Liver (tissue), 9 donors: Measurements from ENCODE around the gene BNC2. TPM values are rescaled to one million over a fixed set of nuclear protein-coding genes. Genes with fewer than 3 reads are reported as not detected.

Source experiments
- DNase-seq: peaks from one replicate; pipeline ENCODE4 v3.0.0-alpha.2; 2017; ENCODE audit warnings: low spot score
- H3K27ac ChIP-seq, 2 donors: one replicate each; pipeline ENCODE4 v1.7.0; 2013; ENCODE audit warnings: inconsistent platforms in 2 of 2, low read length in 2 of 2, control low read depth in 1 of 2, low read depth in 1 of 2, mild to moderate bottlenecking in 1 of 2
- H3K27me3 ChIP-seq, 4 donors: one replicate each; pipeline versions ENCODE4 v1.6.1 to v1.7.0; 2013; ENCODE audit warnings: low read length in 3 of 4, inconsistent platforms in 1 of 4, mild to moderate bottlenecking in 1 of 4, moderate library complexity in 1 of 4; ENCODE audit not compliant: control insufficient read depth in 4 of 4, insufficient read depth in 4 of 4
- H3K36me3 ChIP-seq, 4 donors: one replicate each; pipeline versions ENCODE4 v1.6.1 to v1.7.0; 2013; ENCODE audit warnings: low read length in 3 of 4, mild to moderate bottlenecking in 3 of 4, low read depth in 1 of 4, moderate library complexity in 1 of 4; ENCODE audit not compliant: control insufficient read depth in 4 of 4, insufficient read depth in 3 of 4
- H3K4me1 ChIP-seq, 4 donors: one replicate each; pipeline versions ENCODE4 v1.6.1 to v1.7.0; 2013; ENCODE audit warnings: low read length in 3 of 4, mild to moderate bottlenecking in 3 of 4, moderate library complexity in 1 of 4; ENCODE audit not compliant: control insufficient read depth in 4 of 4, insufficient read depth in 4 of 4
- H3K4me3 ChIP-seq, 3 donors: one replicate each; pipeline versions ENCODE4 v1.6.1 to v1.7.0; 2013; ENCODE audit warnings: low read length in 3 of 3, control low read depth in 1 of 3, low read depth in 1 of 3, mild to moderate bottlenecking in 1 of 3
- H3K9ac ChIP-seq, 2 donors: one replicate each; pipeline ENCODE4 v1.7.0; 2013; ENCODE audit warnings: low read length in 2 of 2, mild to moderate bottlenecking in 2 of 2, moderate library complexity in 2 of 2, control low read depth in 1 of 2, low read depth in 1 of 2
- H3K9me3 ChIP-seq, 4 donors: one replicate each; pipeline versions ENCODE4 v1.6.1 to v1.7.0; 2013; ENCODE audit warnings: low read length in 3 of 4; ENCODE audit not compliant: control insufficient read depth in 4 of 4
- ATF3 ChIP-seq: IDR thresholded peaks from 2 replicates; pipeline ENCODE4 v1.6.1; 2016; ENCODE audit warnings: antibody characterized with exemption
- CTCF ChIP-seq: fragments of 150-350 bp; IDR thresholded peaks from 2 replicates; pipeline ENCODE4 v1.5.1; 2017; ENCODE audit warnings: improper control_type of control experiment, low read depth, low read length; ENCODE audit not compliant: missing input control
- EGR1 ChIP-seq, 2 donors: IDR thresholded peaks; 2 replicates each; pipeline ENCODE4 v1.6.1; 2016 to 2018; ENCODE audit warnings: antibody characterized with exemption in 2 of 2, low read depth in 2 of 2
- FOXA1 ChIP-seq: IDR thresholded peaks from 2 replicates; pipeline ENCODE4 v1.6.1; 2016; ENCODE audit warnings: antibody characterized with exemption
- FOXA2 ChIP-seq: IDR thresholded peaks from 2 replicates; pipeline ENCODE4 v1.6.1; 2016; ENCODE audit warnings: antibody characterized with exemption
- GABPA ChIP-seq, 2 donors: IDR thresholded peaks in 1 of 2; conservative IDR thresholded peaks in 1 of 2; 2 replicates each; pipeline ENCODE4 v1.6.1; 2016; ENCODE audit warnings: antibody characterized with exemption in 2 of 2, mild to moderate bottlenecking in 1 of 2, moderate library complexity in 1 of 2
- HNF4A ChIP-seq, 2 donors: conservative IDR thresholded peaks; 2 replicates each; pipeline ENCODE4 v1.6.1; 2016; ENCODE audit warnings: antibody characterized with exemption in 2 of 2, mild to moderate bottlenecking in 2 of 2
- HNF4G ChIP-seq: IDR thresholded peaks from 2 replicates; pipeline ENCODE4 v1.6.1; 2016; ENCODE audit warnings: antibody characterized with exemption
- MAX ChIP-seq: IDR thresholded peaks from 2 replicates; pipeline ENCODE4 v1.6.1; 2016; ENCODE audit warnings: antibody characterized with exemption
- NR2F2 ChIP-seq: IDR thresholded peaks from 2 replicates; pipeline ENCODE4 v1.6.1; 2016; ENCODE audit warnings: antibody characterized with exemption
- REST ChIP-seq: IDR thresholded peaks from 2 replicates; pipeline ENCODE4 v1.6.1; 2016; ENCODE audit warnings: antibody characterized with exemption, mild to moderate bottlenecking
- RXRA ChIP-seq, 2 donors: IDR thresholded peaks; 2 replicates each; pipeline ENCODE4 v1.6.1; 2017 to 2018; ENCODE audit warnings: antibody characterized with exemption in 2 of 2, mild to moderate bottlenecking in 1 of 2
- YY1 ChIP-seq: IDR thresholded peaks from 2 replicates; pipeline ENCODE4 v1.6.1; 2016; ENCODE audit warnings: antibody characterized with exemption, mild to moderate bottlenecking
- ZBTB33 ChIP-seq: IDR thresholded peaks from 2 replicates; pipeline ENCODE4 v1.6.1; 2016; ENCODE audit warnings: antibody characterized with exemption
- WGBS: extraction: QIAGEN DNeasy Blood & Tissue Kit; methylation state at CpG from one replicate; pipeline ENCODE4 v1.1.7; 2013; 5-methylcytosine and 5-hydroxymethylcytosine counted together
- polyA plus RNA-seq, 2 donors: library from polyadenylated mRNA; stranded (reverse) in 1 of 2; unstranded in 1 of 2; fragments of 200-250 nt in 1 of 2; fragments of >200 nt in 1 of 2; fragmentation: Nextera tagmentation in 1 of 2; extraction: Ambion mirVana in 1 of 2; gene quantifications; one replicate each; pipeline versions ENCODE4 v1.2.1 to v1.2.3, GENCODE V29; 2013 to 2015
- total RNA-seq, 2 donors: library from RNA; depleted of rRNA; stranded (reverse); fragments of >200 nt; gene quantifications; one replicate each; pipeline ENCODE4 v1.2.3, GENCODE V29; 2014
- donor health status: healthy.
- donor health status: healthy.
- donor health status: healthy.
- donor health status: healthy.
- donor health status: healthy.

Gene BNC2
- total and polyA plus RNA-seq, 4 donors, result 0.07 to 0.67 (median 0.08) TPM

- TF ChIP-seq CTCF (no peak), HNF4G (no peak), MAX (no peak), GABPA (IDR thresholded peaks at IDR 0.05 in 1 of 2, conservative IDR thresholded peaks at IDR 0.05 in 1 of 2) (no peak)
Observed at GRCh38 chr9:16499892-16500291, 370.6 kb downstream of the BNC2 start (continued).

- Histone ChIP-seq H3K27ac (no peak overlapping the region), H3K4me1 (no peaks in the 10 kb centered on the region)
- no peak for TF ChIP-seq HNF4G
- TF ChIP-seq FOXA2, result no peak
- TF ChIP-seq ZBTB33, result no peak
- no peak for TF ChIP-seq MAX
- no peak for TF ChIP-seq GABPA (IDR thresholded peaks at IDR 0.05 in 1 of 2, conservative IDR thresholded peaks at IDR 0.05 in 1 of 2)
- no peak for TF ChIP-seq REST
- no peak for TF ChIP-seq FOXA1
- TF ChIP-seq HNF4A (conservative IDR thresholded peaks at IDR 0.05), result no peak
- TF ChIP-seq EGR1 (IDR thresholded peaks at IDR 0.05; ENCODE audit: low read depth in 2 of 2), result no peak
- TF ChIP-seq YY1, result no peak
- TF ChIP-seq RXRA (IDR thresholded peaks at IDR 0.05), result no peak
- TF ChIP-seq CTCF, result no peak
- no peak for TF ChIP-seq ATF3
- no peak for TF ChIP-seq NR2F2
Observed at GRCh38 chr9:16496908-16497307, 373.6 kb downstream of the BNC2 start.

More at GRCh38 chr9:16496908-16497307, 373.6 kb downstream of the BNC2 start:
- no peaks in the 10 kb centered on the region for H3K36me3 ChIP-seq
- H3K9me3 ChIP-seq, result no peaks in the 10 kb centered on the region
- H3K9ac ChIP-seq, result no peak overlapping the region
- 98% methylated on average over 2 of the region's 2 CpGs for WGBS
- DNase-seq, result no peak
- no peaks in the 10 kb centered on the region for H3K27me3 ChIP-seq
- H3K4me3 ChIP-seq, result no peak overlapping the region
